Activated T-cell treated with anti-CD3 and anti-CD28 coated beads for 1 hour (primary cell): ENCODE data around the gene DAG1.
A peak's percentile ranks its signal among the peaks of the same experiment; 100 is the strongest.

Source experiments
- DNase-seq: peaks from one replicate; pipeline ENCODE4 v3.0.0-alpha.2; 2020; ENCODE audit warnings: low read depth

DAG1 gene

GRCh38 chr3:49469936-49470713 lies at the start of gene DAG1:
Gene DAG1, plus strand, starts transcription at chr3:49470267. Its CDS starts 40,268 bp downstream, at chr3:49510535.
- DNase-seq: peak; percentile 94

GRCh38 chr3:49421890-49422378 lies 48.1 kb upstream of the DAG1 start:
- DNase-seq: no peak

GRCh38 chr3:49422379-49423248 lies 47.5 kb upstream of the DAG1 start, which contains the start of gene AMT:
Gene AMT, minus strand, starts transcription at chr3:49422473. Its CDS starts 23 bp downstream, at chr3:49422450.
- DNase-seq: no peak

GRCh38 chr3:49424816-49425215 lies 45.3 kb upstream of the DAG1 start:
- DNase-seq: no peak

- no peak for DNase-seq
Measured at GRCh38 chr3:49427586-49427985, 42.5 kb upstream of the DAG1 start.

- DNase-seq: no peak
Measured at GRCh38 chr3:49428752-49429080, 41.4 kb upstream of the DAG1 start.

GRCh38 chr3:49434731-49435130 lies 35.3 kb upstream of the DAG1 start:
- DNase-seq: no peak

- no peak for DNase-seq
Measured at GRCh38 chr3:49445391-49445790, 24.7 kb upstream of the DAG1 start.

GRCh38 chr3:49453621-49454020 lies 16.4 kb upstream of the DAG1 start:
- no peak for DNase-seq

- no peak for DNase-seq
Measured at GRCh38 chr3:49454458-49454857, 15.6 kb upstream of the DAG1 start.

- no peak for DNase-seq
Measured at GRCh38 chr3:49454898-49455681, 15.0 kb upstream of the DAG1 start.

GRCh38 chr3:49456466-49456865 lies 13.6 kb upstream of the DAG1 start:
- no peak for DNase-seq

- DNase-seq: no peak
Measured at GRCh38 chr3:49460188-49460890, 9.7 kb upstream of the DAG1 start.

- no peak for DNase-seq
Measured at GRCh38 chr3:49460956-49461355, 9.1 kb upstream of the DAG1 start.

- DNase-seq: no peak
Measured at GRCh38 chr3:49461443-49462171, 8.5 kb upstream of the DAG1 start.

GRCh38 chr3:49462222-49462621 lies 7.8 kb upstream of the DAG1 start:
- no peak for DNase-seq

GRCh38 chr3:49465270-49466034 lies 4.6 kb upstream of the DAG1 start:
- DNase-seq: no peak

- DNase-seq: no peak
Measured at GRCh38 chr3:49466085-49466484, 4.0 kb upstream of the DAG1 start.

GRCh38 chr3:49469037-49469935 lies 781 bp upstream of the DAG1 start:
- no peak for DNase-seq
